DMS 273 (cell line): ENCODE results near the gene IDUA.

ENCODE experiments used
- DNase-seq: peaks from one replicate; lab custom pipeline; 2025; ENCODE audit not compliant: unreplicated experiment; lab: John Stamatoyannopoulos, UW

Gene IDUA

GRCh38 chr4:999240-999863, 12.5 kb downstream of the IDUA start:
- DNase-seq = peak; percentile 71

DNA sequence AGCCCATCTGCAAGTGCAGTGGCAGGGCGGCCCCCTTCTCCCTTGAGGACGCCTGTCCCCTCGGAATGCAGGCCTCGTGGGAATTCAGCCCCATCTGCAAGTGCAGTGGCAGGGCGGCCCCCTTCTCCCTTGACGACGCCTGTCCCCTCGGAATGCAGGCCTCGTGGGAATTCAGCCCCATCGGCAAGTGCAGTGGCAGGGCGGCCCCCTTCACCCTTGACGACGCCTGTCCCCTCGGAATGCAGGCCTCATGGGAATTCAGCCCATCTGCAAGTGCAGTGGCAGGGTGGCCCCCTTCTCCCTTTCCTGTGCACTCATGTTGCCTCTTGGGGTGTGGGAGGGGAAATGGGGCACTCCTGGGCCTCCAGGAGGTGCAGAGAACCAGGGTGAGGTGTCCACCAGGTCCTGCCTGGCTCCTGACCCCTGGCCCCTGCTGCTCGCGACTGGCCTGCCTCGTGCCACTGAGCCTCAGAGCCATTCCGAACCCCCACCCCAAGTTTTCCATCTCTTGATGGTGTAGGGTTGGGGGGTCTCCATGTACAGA, 13.1 kb downstream of the IDUA start:
- no peak for DNase-seq

DNA sequence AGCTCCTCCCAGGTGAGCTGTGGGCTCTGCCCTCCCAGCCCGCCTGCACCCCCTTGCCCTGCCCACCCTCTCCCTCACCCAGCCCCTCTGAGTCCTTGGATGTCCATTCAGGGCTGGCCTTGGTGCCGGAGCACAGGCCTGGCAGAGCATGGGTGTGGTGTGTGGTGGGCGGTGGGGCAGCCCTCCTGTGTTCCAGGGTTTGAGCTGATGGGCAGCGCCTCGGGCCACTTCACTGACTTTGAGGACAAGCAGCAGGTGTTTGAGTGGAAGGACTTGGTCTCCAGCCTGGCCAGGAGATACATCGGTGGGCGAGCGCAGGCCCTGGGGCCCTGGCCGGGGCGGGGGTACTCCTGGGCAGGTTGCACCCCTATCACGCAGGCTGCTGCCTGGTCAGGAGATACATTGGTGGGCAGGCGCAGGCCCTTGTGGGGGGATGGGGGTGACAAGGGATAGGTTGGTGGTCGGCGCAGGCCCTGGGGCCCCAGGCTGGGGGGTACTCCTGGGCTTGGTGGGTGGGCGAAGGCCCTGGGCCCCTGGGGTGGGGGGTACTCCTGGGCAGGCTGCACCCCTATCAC, 13.9 kb downstream of the IDUA start:
- no peak for DNase-seq

- DNase-seq = no peak
Measured at GRCh38 chr4:1001561-1002130, 14.8 kb downstream of the IDUA start.

DNA sequence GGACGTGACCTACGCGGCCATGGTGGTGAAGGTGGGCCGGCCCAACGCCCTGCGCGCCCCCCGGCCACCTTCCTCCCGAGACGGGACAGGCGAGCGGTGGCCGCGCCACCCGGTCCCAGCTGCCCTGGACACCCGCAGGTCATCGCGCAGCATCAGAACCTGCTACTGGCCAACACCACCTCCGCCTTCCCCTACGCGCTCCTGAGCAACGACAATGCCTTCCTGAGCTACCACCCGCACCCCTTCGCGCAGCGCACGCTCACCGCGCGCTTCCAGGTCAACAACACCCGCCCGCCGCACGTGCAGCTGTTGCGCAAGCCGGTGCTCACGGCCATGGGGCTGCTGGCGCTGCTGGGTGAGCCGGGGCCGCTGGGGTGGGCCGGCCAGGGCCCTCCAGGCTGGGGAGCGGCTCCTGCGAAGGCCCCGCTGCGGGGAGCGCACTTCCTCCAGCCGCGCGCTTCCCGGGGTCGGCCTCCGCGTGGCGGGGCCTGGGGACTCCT, 15.3 kb downstream of the IDUA start:
- peak; percentile 74 for DNase-seq

DNA sequence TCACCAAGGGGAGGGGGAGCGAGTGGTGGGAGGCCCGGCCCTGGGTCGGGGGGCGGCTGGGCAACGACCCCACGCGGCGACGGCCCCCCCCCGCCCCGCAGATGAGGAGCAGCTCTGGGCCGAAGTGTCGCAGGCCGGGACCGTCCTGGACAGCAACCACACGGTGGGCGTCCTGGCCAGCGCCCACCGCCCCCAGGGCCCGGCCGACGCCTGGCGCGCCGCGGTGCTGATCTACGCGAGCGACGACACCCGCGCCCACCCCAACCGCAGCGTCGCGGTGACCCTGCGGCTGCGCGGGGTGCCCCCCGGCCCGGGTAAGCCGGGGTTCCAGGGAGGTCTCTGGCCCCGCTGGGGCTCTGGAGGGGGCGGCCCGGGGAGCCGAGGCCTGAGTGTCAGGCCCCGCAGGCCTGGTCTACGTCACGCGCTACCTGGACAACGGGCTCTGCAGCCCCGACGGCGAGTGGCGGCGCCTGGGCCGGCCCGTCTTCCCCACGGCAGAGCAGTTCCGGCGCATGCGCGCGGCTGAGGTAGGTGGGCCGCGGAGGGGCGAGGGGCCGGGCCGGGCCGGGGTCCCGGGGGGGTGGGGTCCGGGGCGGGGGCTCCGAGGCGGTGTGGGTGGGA, 15.9 kb downstream of the IDUA start:
- DNase-seq = peak; percentile 29

DNA sequence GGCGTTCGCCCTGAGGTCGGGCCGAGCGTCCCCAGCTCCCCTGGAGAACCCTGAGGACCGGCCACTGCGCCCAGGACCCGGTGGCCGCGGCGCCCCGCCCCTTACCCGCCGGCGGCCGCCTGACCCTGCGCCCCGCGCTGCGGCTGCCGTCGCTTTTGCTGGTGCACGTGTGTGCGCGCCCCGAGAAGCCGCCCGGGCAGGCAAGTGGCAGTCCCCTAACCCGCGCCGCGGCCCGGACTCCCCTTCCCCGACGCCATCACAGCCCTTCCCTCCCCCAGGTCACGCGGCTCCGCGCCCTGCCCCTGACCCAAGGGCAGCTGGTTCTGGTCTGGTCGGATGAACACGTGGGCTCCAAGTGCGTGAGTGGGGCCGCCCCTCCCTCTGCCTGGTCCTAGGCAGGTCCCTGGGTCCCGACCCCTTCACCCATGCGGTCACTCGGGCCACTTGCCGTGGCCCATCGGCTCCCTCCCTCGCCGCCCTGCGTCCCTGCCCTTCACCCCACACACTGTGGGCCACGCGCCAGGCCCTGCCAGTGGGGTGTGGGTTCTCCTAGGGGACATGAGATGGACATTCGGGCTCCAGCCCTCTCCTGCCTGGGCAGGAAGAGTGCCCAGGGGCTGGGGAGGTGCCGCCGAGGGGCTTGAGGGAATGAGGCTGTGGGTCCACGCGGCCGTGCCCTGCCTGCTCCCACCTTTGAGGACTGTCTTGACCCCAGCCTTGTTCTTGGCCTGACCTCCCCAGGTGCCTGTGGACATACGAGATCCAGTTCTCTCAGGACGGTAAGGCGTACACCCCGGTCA, 16.6 kb downstream of the IDUA start:
- no peak for DNase-seq

GRCh38 chr4:1004071-1004418, 17.2 kb downstream of the IDUA start:
- no peak for DNase-seq

DNA sequence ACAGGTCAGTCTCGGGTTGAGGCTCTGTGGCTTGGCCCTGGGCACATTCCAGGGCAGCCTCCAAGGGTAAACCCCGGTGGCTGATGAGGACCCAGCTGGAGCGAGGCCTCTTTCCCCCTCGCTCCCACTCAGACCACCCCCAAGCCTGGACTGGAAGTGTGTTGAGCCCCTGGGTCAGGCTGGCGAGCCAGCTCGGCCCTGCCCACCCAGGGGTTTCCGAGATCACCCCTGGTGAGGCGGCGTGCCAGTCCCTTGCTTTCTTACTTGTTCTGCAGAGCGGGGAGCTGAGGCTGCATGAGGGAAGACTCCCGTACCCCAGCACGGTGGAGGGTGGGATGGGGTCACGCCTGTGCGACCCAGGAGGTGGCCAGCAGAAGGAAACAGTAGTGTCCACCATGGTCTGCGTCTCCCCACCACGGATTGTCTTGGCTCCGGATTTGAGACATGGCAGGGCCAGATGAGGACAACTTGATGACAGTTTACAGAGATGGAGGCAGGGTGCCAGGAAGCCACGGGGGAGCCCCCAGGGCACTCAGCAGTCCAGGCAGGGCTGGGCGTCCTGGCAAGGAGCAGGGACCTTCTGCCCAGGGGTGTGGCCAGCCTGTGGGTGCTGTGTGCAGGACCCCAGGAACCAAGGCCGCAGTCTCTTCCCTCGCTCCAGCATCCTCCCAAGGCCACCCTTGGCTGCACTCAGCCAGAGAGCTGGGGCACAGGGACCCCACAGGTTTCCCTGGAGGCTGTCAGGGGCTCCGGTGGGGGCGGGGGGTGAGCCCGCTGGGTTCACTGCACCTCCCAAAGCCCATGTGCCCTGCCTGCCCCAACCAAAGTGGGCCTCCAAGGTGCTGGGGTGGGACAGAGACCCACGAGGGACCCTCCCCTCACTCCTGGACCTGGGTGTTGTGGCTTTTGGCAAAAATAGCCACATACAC, 18.0 kb downstream of the IDUA start:
- no peak for DNase-seq

DNA sequence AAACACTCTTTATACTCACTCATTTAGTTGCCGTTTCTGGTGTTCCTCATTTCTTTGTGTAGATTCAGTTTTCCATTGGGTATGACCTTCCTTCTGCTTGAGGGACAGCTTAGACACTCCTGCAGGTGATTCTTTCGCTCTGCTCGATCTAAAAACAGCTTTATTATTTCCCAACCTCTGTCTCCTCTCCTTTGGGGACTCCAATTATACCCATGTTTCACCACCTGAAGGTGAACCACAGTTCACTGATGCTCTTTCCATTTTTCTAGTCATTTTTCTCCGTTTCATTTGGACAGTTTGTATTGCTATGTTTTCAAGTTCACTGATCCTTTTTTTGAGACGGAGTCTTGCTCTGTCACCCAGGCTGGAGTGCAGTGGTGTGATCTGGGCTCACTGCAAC, 20.0 kb downstream of the IDUA start:
- no peak for DNase-seq

- DNase-seq = peak; percentile 36
Measured at GRCh38 chr4:1008840-1009541, 22.1 kb downstream of the IDUA start.

GRCh38 chr4:1009542-1010394, 22.9 kb downstream of the IDUA start:
- peak; percentile 76 for DNase-seq

DNA sequence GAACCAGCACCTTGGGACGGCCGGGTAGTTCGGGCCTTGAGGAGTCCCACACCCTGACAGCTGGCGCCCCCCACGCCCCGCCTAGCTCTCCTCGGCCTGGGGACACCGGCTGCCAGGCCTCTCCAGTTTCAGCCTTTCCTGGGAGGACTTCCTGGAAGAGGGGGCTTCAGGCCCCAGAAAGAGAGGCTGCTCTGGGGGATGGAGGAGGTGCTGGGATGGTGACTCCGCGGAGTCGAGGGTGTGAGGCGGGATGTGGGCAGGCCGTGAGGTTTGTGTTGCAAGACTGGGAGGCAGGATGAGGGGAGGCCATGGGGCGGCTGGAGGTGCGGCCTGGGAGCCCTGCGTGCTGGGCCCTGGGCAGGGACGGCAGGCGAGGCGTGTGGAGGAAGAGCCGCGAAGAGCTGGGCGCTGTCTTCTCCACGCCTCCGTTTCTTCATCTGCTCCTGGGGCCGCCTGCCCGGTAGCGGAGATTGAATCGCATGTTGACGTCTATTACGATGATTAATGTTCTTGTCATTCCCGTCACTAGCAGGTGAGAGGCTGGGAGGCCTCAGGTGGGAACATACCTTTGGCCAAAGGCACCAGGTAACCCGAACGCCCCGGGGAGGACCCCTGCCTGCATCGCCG, 23.7 kb downstream of the IDUA start:
- peak; percentile 79 for DNase-seq

GRCh38 chr4:1011022-1011665, 24.3 kb downstream of the IDUA start, which contains the start of gene FGFRL1:
Gene FGFRL1 (plus strand): TSS chr4:1011626. CDS start chr4:1012486, 860 bp downstream.
- DNase-seq = peak; percentile 94

- no peak for DNase-seq
Measured at GRCh38 chr4:1011666-1012033, 24.8 kb downstream of the IDUA start.

DNA sequence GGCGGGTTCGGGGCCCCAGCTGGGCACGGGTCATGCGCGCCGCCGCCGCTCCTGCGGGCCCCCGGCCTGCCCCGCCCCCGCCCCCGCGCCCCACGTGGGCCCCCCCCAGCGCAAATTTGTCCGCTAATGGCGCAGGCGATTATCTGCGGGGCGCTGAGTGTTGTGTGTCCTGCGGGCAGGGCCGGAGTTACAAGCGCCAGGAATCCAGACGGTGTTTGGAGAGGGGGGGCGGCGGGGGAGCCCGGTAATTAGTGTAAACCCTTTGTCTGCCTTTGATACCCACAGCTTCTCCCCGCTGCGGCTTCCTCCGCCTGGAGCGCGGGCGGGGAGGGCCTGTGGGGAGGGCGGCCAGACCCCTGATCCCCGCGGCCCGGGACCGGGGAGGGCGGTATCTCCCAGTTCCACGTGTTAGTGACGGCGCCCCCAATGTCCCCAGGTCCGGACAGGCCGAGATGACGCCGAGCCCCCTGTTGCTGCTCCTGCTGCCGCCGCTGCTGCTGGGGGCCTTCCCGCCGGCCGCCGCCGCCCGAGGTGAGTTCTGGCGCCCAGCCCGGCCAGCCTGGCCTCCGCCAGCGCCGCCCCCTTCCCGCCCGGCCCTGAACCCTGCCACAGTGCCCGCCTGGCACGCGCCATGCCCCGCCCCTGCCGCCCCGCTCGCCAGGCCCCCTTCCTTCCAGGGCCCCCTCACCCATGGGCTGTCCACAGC, 25.3 kb downstream of the IDUA start:
- peak; percentile 86 for DNase-seq
